Measurements from ENCODE around the gene TMEM126A.

DNA sequence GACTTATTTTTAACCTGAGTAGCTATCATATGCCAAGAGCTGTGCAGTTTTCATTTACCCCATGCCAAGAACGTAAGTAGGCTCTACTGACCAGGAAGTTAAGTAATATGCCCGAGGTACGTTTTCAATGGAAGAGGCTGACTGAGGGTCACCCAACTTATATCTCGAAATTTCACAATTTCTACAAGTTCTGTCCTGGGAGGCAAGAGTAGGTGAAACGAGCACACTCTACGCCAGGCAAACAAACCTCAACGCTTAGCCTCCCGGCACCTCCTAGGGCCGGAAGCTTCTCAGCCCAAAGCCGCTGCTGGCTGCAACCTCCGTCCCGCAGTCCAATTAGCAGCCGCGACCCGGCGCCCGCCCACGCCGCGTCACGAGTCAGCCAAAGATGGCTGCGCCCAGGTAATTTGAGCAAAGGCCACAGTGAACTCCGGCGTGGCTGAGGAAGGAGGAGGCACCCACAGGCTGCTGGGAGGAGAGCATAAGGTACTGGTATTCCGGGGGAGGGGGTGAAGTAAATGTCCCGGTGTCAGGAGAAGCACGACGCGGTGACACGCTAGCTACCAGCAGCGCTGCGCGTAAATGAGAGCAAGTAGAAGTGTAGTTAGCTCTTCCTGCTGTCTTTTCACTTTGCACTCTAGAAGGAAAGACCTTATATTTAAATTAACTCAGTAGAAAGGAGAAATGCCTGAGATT lies at the start of gene TMEM126A:
- TF ChIP-seq POLR2A (IDR thresholded peaks at IDR 0.05; ENCODE audit: low read length) (peak; percentile 97), GATA1 (IDR thresholded peaks at IDR 0.05; ENCODE audit: low read depth, low read length) (no peak)

Measured in erythroblast (primary cell).